Adrenal gland (tissue), 12 donors: ENCODE measurements around the gene ADAMTS13. TPM values are rescaled to one million over a fixed set of nuclear protein-coding genes. Genes with fewer than 3 reads are reported as not detected.
A peak's percentile ranks its signal among the peaks of the same experiment; 100 is the strongest.

Experiments used
- DNase-seq, 7 donors: peaks; one replicate each; pipeline ENCODE4 v3.0.0-alpha.2; 2019 to 2020
- H3K27ac ChIP-seq, 5 donors: fragments of 200-600 bp; sonication (generic) in 4 of 5; 1 replicate in 3 of 5; 2 replicates in 2 of 5; pipeline versions ENCODE4 v1.5.1 to v1.8.0; 2016 to 2020; ENCODE audit warnings: mild to moderate bottlenecking in 1 of 5
- H3K27me3 ChIP-seq: fragments of 200-600 bp; 2 replicates; pipeline ENCODE4 v1.8.0; 2021
- H3K36me3 ChIP-seq, 2 donors: fragments of 200-600 bp; replicated peaks in 1 of 2; 1 replicate in 1 of 2; 2 replicates in 1 of 2; pipeline versions ENCODE4 v1.5.1 to v1.8.0; 2018 to 2022
- H3K4me1 ChIP-seq, 2 donors: fragments of 200-600 bp; replicated peaks in 1 of 2; 1 replicate in 1 of 2; 2 replicates in 1 of 2; pipeline versions ENCODE4 v1.5.1 to v1.8.0; 2018 to 2021
- H3K4me3 ChIP-seq, 4 donors: fragments of 200-600 bp; sonication (generic) in 3 of 4; one replicate each; pipeline ENCODE4 v1.5.1; 2016 to 2018
- H3K9me3 ChIP-seq, 3 donors: fragments of 200-600 bp; sonication (generic) in 1 of 3; replicated peaks in 1 of 3; 1 replicate in 2 of 3; 2 replicates in 1 of 3; pipeline versions ENCODE4 v1.5.1 to v1.8.0; 2016 to 2021
- POLR2A ChIP-seq, 2 donors: fragments of 450-650 bp; IDR thresholded peaks; one replicate each; pipeline ENCODE4 v1.6.1; 2017; ENCODE audit warnings: antibody characterized with exemption in 2 of 2, mild to moderate bottlenecking in 2 of 2, moderate library complexity in 1 of 2
- WGBS, 4 donors: extraction: QIAGEN DNeasy Blood & Tissue Kit in 2 of 4; methylation state at CpG; one replicate each; pipeline versions ENCODE4 v1.1.5 to v1.1.7; 2013 to 2017; 5-methylcytosine and 5-hydroxymethylcytosine counted together
- intact Hi-C, 2 donors: fragments of 100-400 bp; cut with DNase I; formaldehyde crosslinking; loops; one replicate each; pipeline versions ENCODE4 v1.14.1 to v1.15.0; 2022 to 2023
- polyA plus RNA-seq, 3 donors: library from polyadenylated mRNA; stranded (reverse); fragments of 200-250 nt in 2 of 3; fragments of 350-450 nt in 1 of 3; fragmentation: Illumina TruSeq in 1 of 3; extraction: RNeasy Lipid Tissue Mini Kit (QIAGEN cat#74804) in 1 of 3; gene quantifications; one replicate each; pipeline ENCODE4 v1.2.3, GENCODE V29; 2013 to 2014
- total RNA-seq, 9 donors: library from RNA; depleted of rRNA in 4 of 9; stranded (reverse); fragments of >200 nt in 4 of 9; fragments of 120-200 nt in 1 of 9; fragmentation: NEBNext Ultra II Directional in 1 of 9; extraction: Animal tissue kit (Norgen Biotek cat#: 25700) in 1 of 9; gene quantifications; one replicate each; pipeline versions ENCODE4 v1.1.0 to v1.2.4, GENCODE V29; 2013 to 2023
- TF ChIP-seq, protein P1 (sequence below), 6 experiments: fragments of 450-650 bp in 4 of 6; fragments of 200-600 bp in 2 of 6; sonication (generic) in 1 of 6; IDR thresholded peaks; 1 replicate in 5 of 6; 2 replicates in 1 of 6; pipeline versions ENCODE4 v1.5.1 to v1.8.0; 2016 to 2021; ENCODE audit warnings: antibody characterized with exemption in 6 of 6, mild to moderate bottlenecking in 2 of 6, moderate library complexity in 1 of 6
- donor health status: healthy with polysubstance abuse.
- donor health status: Bipolar disorder and iron deficiency.
- donor health status: DM: yes; HTN: yes; CAD: no.
- donor health status: DM: no; HTN: no; CAD: no.
- donor health status: DM: no; HTN: no; CAD: no.
- donor health status: DM: yes; HTN: yes; CAD: no.

ADAMTS13 gene
- total and polyA plus RNA-seq, 12 donors: 0.15 to 19.9 (median 2.0) TPM

DNA sequence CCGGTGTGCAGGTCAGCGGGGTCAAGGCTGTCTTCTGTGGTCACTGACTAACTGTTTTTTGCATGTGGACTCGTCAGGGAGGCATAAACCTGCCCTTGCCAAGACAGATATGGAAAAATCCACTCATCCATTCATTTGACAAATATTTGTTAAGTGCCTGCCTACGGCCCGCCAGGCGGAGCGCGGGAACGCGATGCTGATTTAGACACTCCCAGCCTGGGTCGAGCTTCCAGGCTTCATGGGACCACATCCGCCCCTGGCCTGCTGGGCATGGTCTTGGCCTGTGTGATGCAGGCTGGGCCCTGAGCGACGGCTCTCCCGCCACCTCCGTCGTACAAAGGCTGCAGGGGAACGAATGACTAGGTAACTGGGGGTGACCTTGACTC is 84.5 kb downstream of the ADAMTS13 start:
- Histone ChIP-seq H3K27me3 (no peaks in the 10 kb centered on the region), H3K9me3 (peaks cover 0 to 11% (median 0%) of the 10 kb centered on the region in 3 donors), H3K27ac (peak overlapping the region in 3 of 5 donors; percentile 11 to 79 (median 49)), H3K4me3 (no peak overlapping the region), H3K36me3 (no peaks in the 10 kb centered on the region), H3K4me1 (peaks cover 9 to 23% of the 10 kb centered on the region in 2 donors)
- intact Hi-C loops: no loop called here
- DNase-seq: peak; percentile 49 to 87 (median 79)
- TF ChIP-seq, protein P1, sequence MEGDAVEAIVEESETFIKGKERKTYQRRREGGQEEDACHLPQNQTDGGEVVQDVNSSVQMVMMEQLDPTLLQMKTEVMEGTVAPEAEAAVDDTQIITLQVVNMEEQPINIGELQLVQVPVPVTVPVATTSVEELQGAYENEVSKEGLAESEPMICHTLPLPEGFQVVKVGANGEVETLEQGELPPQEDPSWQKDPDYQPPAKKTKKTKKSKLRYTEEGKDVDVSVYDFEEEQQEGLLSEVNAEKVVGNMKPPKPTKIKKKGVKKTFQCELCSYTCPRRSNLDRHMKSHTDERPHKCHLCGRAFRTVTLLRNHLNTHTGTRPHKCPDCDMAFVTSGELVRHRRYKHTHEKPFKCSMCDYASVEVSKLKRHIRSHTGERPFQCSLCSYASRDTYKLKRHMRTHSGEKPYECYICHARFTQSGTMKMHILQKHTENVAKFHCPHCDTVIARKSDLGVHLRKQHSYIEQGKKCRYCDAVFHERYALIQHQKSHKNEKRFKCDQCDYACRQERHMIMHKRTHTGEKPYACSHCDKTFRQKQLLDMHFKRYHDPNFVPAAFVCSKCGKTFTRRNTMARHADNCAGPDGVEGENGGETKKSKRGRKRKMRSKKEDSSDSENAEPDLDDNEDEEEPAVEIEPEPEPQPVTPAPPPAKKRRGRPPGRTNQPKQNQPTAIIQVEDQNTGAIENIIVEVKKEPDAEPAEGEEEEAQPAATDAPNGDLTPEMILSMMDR (IDR thresholded peaks at IDR 0.05): peak in 1 of 6 experiments; percentile 10
- TF ChIP-seq POLR2A (IDR thresholded peaks at IDR 0.05): no peak
- WGBS, 4 donors: 42 to 58% (median 43%) methylated on average over 14 to 18 of the region's 18 CpGs

DNA sequence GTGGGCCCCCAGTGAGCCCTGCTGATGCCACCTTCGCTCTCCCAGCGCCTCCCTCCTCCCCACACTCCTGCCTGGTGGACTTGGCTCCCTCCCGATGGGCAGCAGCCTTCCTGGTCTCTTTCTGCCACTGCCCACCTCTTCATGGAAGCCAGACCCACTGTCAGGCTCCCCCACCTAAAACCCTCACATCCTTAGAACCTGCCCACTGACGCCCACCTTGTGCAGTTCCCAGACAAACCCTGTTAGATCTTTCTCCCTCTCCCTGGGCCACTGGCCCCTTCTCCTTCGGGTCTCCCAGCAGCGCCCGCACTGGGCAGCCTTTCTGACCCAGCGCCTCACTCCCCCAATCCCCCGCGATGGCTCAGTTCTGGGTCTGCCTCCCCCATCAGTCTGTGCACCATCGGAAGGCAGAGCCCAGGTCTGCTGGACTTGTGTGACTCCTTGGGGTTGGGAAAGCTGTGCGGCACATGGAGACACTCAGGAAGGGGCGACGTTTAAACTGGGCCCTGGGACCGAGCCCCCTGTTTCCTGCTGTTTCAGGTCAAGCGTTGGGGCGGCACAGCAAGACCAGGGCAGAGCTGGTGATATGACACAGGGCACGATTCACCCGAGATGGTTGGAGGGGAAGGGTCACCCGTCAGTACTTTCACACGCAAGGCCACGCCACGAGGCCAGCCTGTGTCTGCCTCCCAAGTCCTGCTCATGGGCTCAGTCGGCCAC is 85.2 kb downstream of the ADAMTS13 start:
- H3K36me3 ChIP-seq: no peaks in the 10 kb centered on the region
- DNase-seq: no peak
- H3K4me1 ChIP-seq: peaks cover 9 to 23% of the 10 kb centered on the region in 2 donors
- no peak overlapping the region for H3K4me3 ChIP-seq
- 90 to 93% (median 91%) methylated on average over 19 to 24 of the region's 24 CpGs for WGBS, 4 donors
- no peak for TF ChIP-seq POLR2A (IDR thresholded peaks at IDR 0.05)
- TF ChIP-seq, protein P1 (IDR thresholded peaks at IDR 0.05): no peak
- peaks cover 0 to 5% (median 0%) of the 10 kb centered on the region in 3 donors for H3K9me3 ChIP-seq
- no peaks in the 10 kb centered on the region for H3K27me3 ChIP-seq
- intact Hi-C loops: no loop called here
- peak overlapping the region in 3 of 5 donors; percentile 11 to 79 (median 49) for H3K27ac ChIP-seq

DNA sequence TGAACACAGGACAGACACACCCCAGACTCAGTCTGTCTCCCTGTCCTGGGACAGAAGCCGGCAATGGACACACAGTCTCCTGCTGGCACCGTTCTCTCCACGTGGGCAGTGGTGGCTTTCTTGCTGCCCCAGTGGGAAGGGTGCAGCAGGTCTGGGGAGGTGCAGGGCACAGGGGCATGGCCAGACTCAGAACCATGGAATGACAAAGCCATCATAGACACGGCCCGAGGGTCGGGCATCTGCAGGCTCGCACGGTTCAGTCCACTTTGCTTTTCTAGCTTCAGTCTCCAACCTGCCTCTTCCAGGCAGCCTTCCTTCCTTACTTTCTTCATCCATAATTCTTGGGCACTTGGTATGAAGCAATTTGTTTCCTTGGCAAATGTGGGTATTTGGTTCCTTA is 85.9 kb downstream of the ADAMTS13 start:
- Histone ChIP-seq H3K36me3 (no peaks in the 10 kb centered on the region), H3K9me3 (no peaks in the 10 kb centered on the region), H3K27me3 (no peaks in the 10 kb centered on the region), H3K4me1 (peaks cover 9 to 23% of the 10 kb centered on the region in 2 donors), H3K4me3 (no peak overlapping the region), H3K27ac (no peak overlapping the region)
- DNase-seq: no peak
- 83 to 95% (median 87%) methylated on average over 5 to 8 of the region's 8 CpGs for WGBS, 4 donors
- intact Hi-C loops: no loop called here
- TF ChIP-seq POLR2A (IDR thresholded peaks at IDR 0.05): no peak
- TF ChIP-seq, protein P1 (IDR thresholded peaks at IDR 0.05): no peak

Other genes starting within 250 kb of the ADAMTS13 start
- under 1 TPM in 2 of 9 donors, not detected in 7; 0.11 to 0.32 TPM for gene OBP2B, start 213.1 kb upstream of the ADAMTS13 start, total RNA-seq
- gene OBP2B, start 213.1 kb upstream of the ADAMTS13 start, polyA plus RNA-seq: not detected
- gene ABO, start 147.2 kb upstream of the ADAMTS13 start, total RNA-seq: 10 to 100 TPM in 7 of 9 donors, 1 to 10 TPM in 2; 2.9 to 43.1 (median 18.7) TPM
- gene ABO, start 147.2 kb upstream of the ADAMTS13 start, polyA plus RNA-seq: 10 to 100 TPM in 2 of 3 donors, 1 to 10 TPM in 1; 9.9 to 20.8 (median 18.5) TPM
- 10 to 100 TPM in 8 of 9 donors, 1 to 10 TPM in 1; 6.2 to 42.2 (median 23.0) TPM for gene SURF6, start 86.2 kb upstream of the ADAMTS13 start, total RNA-seq
- gene SURF6, start 86.2 kb upstream of the ADAMTS13 start, polyA plus RNA-seq: 10 to 100 TPM; 18.7 to 36.4 (median 23.4) TPM
- gene MED22, start 74.2 kb upstream of the ADAMTS13 start, total RNA-seq: 10 to 100 TPM; 13.2 to 38.0 (median 33.8) TPM
- gene MED22, start 74.2 kb upstream of the ADAMTS13 start, polyA plus RNA-seq: 10 to 100 TPM; 11.4 to 21.3 (median 17.8) TPM
- gene RPL7A, start 74.1 kb upstream of the ADAMTS13 start, total RNA-seq: 1,000 to 10,000 TPM; 1,947 to 3,128 (median 2,349) TPM
- 1,000 to 10,000 TPM; 1,875 to 3,598 (median 2,830) TPM for gene RPL7A, start 74.1 kb upstream of the ADAMTS13 start, polyA plus RNA-seq
- gene SURF1, start 65.9 kb upstream of the ADAMTS13 start, total RNA-seq: 100 to 1,000 TPM in 1 of 9 donors, 10 to 100 TPM in 8; 50.9 to 111 (median 71.5) TPM
- gene SURF1, start 65.9 kb upstream of the ADAMTS13 start, polyA plus RNA-seq: 10 to 100 TPM; 55.7 to 96.3 (median 79.9) TPM
- 10 to 100 TPM; 13.4 to 29.2 (median 20.8) TPM for gene SURF2, start 65.8 kb upstream of the ADAMTS13 start, total RNA-seq
- gene SURF2, start 65.8 kb upstream of the ADAMTS13 start, polyA plus RNA-seq: 10 to 100 TPM; 19.9 to 53.0 (median 41.4) TPM
- gene SURF4, start 46.3 kb upstream of the ADAMTS13 start, total RNA-seq: 100 to 1,000 TPM; 157 to 340 (median 183) TPM
- gene SURF4, start 46.3 kb upstream of the ADAMTS13 start, polyA plus RNA-seq: 100 to 1,000 TPM in 1 of 3 donors, 10 to 100 TPM in 2; 43.4 to 285 (median 53.4) TPM
- gene STKLD1, start 46.0 kb upstream of the ADAMTS13 start, total RNA-seq: 1 to 10 TPM in 6 of 9 donors, under 1 TPM in 1, not detected in 2; 0.71 to 6.0 (median 1.8) TPM
- 1 to 10 TPM; 2.4 to 5.2 (median 4.8) TPM for gene STKLD1, start 46.0 kb upstream of the ADAMTS13 start, polyA plus RNA-seq
- 10 to 100 TPM; 18.9 to 27.6 (median 23.0) TPM for gene REXO4, start 4.4 kb upstream of the ADAMTS13 start, total RNA-seq
- gene REXO4, start 4.4 kb upstream of the ADAMTS13 start, polyA plus RNA-seq: 10 to 100 TPM; 19.4 to 24.2 (median 20.5) TPM
- gene CACFD1, start 37.6 kb downstream of the ADAMTS13 start, total RNA-seq: 10 to 100 TPM; 11.4 to 29.5 (median 21.5) TPM
- 10 to 100 TPM in 1 of 3 donors, 1 to 10 TPM in 2; 6.5 to 11.1 (median 8.8) TPM for gene CACFD1, start 37.6 kb downstream of the ADAMTS13 start, polyA plus RNA-seq
- 10 to 100 TPM in 3 of 9 donors, 1 to 10 TPM in 6; 1.4 to 79.1 (median 8.0) TPM for gene SLC2A6, start 56.7 kb downstream of the ADAMTS13 start, total RNA-seq
- gene SLC2A6, start 56.7 kb downstream of the ADAMTS13 start, polyA plus RNA-seq: 1 to 10 TPM; 3.3 to 6.7 (median 5.0) TPM
- not detected for gene MYMK, start 102.6 kb downstream of the ADAMTS13 start, total RNA-seq
- not detected for gene MYMK, start 102.6 kb downstream of the ADAMTS13 start, polyA plus RNA-seq
- gene ADAMTSL2, start 112.3 kb downstream of the ADAMTS13 start, total RNA-seq: 100 to 1,000 TPM in 2 of 9 donors, 10 to 100 TPM in 6, under 1 TPM in 1; 1.00 to 138 (median 58.2) TPM
- 100 to 1,000 TPM in 1 of 3 donors, 10 to 100 TPM in 1, 1 to 10 TPM in 1; 4.1 to 108 (median 35.3) TPM for gene ADAMTSL2, start 112.3 kb downstream of the ADAMTS13 start, polyA plus RNA-seq
- 10 to 100 TPM in 2 of 9 donors, 1 to 10 TPM in 6, under 1 TPM in 1; 0.72 to 14.2 (median 1.9) TPM for gene FAM163B, start 187.0 kb downstream of the ADAMTS13 start, total RNA-seq
- 10 to 100 TPM in 1 of 3 donors, 1 to 10 TPM in 2; 2.8 to 14.3 (median 4.5) TPM for gene FAM163B, start 187.0 kb downstream of the ADAMTS13 start, polyA plus RNA-seq
- gene DBH, start 214.0 kb downstream of the ADAMTS13 start, total RNA-seq: 100 to 1,000 TPM in 1 of 9 donors, 10 to 100 TPM in 3, 1 to 10 TPM in 2, under 1 TPM in 2, not detected in 1; 0.24 to 234 (median 8.3) TPM
- 100 to 1,000 TPM in 2 of 3 donors, 10 to 100 TPM in 1; 47.0 to 211 (median 147) TPM for gene DBH, start 214.0 kb downstream of the ADAMTS13 start, polyA plus RNA-seq